Measurements from ENCODE around the gene ENHO. TPM values are rescaled to one million over a fixed set of nuclear protein-coding genes. Genes with fewer than 3 reads are reported as not detected.

The ENHO gene
- total and polyA plus RNA-seq, 2 of the 8 experiments (the other 6 are each of a cell fraction or from before 2014, with no cell fraction given) = 12.2 to 49.4 TPM

- Histone ChIP-seq H4K5ac (ENCODE audit: insufficient read length, low read depth, low read length) (no peak overlapping the region), H3K79me1 (ENCODE audit: low read depth, low read length) (no peaks in the 10 kb centered on the region), H2AFZ (ENCODE audit: low read length) (no peak overlapping the region), H3K36me3 (ENCODE audit: control insufficient read depth in 2 of 4, insufficient read depth in 4 of 4, low read length in 3 of 4) (no peaks in the 10 kb centered on the region), H2BK20ac (ENCODE audit: low read length) (no peak overlapping the region), H2BK5ac (ENCODE audit: low read depth, low read length) (no peak overlapping the region), H2BK120ac (replicated peaks; ENCODE audit: low read depth, low read length) (no peak overlapping the region), H3K4me1 (replicated peaks in 1 of 4; ENCODE audit: control insufficient read depth in 3 of 4, insufficient read depth in 4 of 4, low read length in 3 of 4) (peaks cover 9 to 42% (median 16%) of the 10 kb centered on the region in 4 experiments), H3K23ac (ENCODE audit: insufficient read length) (no peak overlapping the region), H2AK5ac (ENCODE audit: low read depth, low read length) (no peak overlapping the region), H3K14ac (ENCODE audit: insufficient read length) (no peak overlapping the region), H4K91ac (replicated peaks; ENCODE audit: insufficient read length, low read length) (no peak overlapping the region), H3K56ac (replicated peaks; ENCODE audit: insufficient read length, low read depth, low read length) (no peak overlapping the region), H4K8ac (ENCODE audit: extremely low read depth, insufficient read depth, low read length) (no peak overlapping the region), H3K23me2 (ENCODE audit: low read depth, low read length) (no peaks in the 10 kb centered on the region), H2BK12ac (ENCODE audit: low read depth, low read length) (peak overlapping the region; percentile 18; the same call in 1 of the 2 replicates), H3K9ac (replicated peaks in 1 of 4; ENCODE audit: extremely low read depth in 1 of 4, low read depth in 3 of 4, low read length in 3 of 4) (no peak overlapping the region), H2BK15ac (ENCODE audit: low read length) (peak overlapping the region; percentile 99), H3K27ac (ENCODE audit: low read depth, low read length) (no peak overlapping the region), H3K4me2 (ENCODE audit: insufficient read depth in 1 of 2, low read depth in 2 of 2, low read length in 2 of 2) (no peak overlapping the region), H3K4me3 (ENCODE audit: extremely low read depth in 1 of 4, insufficient read depth in 2 of 4, low read depth in 3 of 4, low read length in 4 of 4) (no peak overlapping the region), H3K79me2 (ENCODE audit: control insufficient read depth in 1 of 2, insufficient read depth in 2 of 2, low read length in 2 of 2) (no peaks in the 10 kb centered on the region), H3K9me3 (ENCODE audit: insufficient read depth in 2 of 2, low read depth in 1 of 2, low read length in 1 of 2) (no peaks in the 10 kb centered on the region), H3K27me3 (replicated peaks in 1 of 4; ENCODE audit: control insufficient read depth in 3 of 4, extremely low read depth in 1 of 4, insufficient read depth in 3 of 4, low read length in 3 of 4) (peaks cover 0 to 14% (median 9%) of the 10 kb centered on the region in 4 experiments; a peak in 5 of 7 replicates), H3K4ac (replicated peaks; ENCODE audit: insufficient read length, low read depth, low read length) (no peak overlapping the region), H3K18ac (ENCODE audit: extremely low read depth, low read length) (no peak overlapping the region), H4K20me1 (replicated peaks in 1 of 2; ENCODE audit: control insufficient read depth in 1 of 2, insufficient read depth in 2 of 2, low read length in 2 of 2) (no peaks in the 10 kb centered on the region)
- FAIRE-seq = no peak
- ChIA-PET POLR2A (ENCODE audit: partially characterized antibody) (interaction anchor here (1.2 to 2.2 kb wide), 5 partner anchors 9 to 77 kb away, joined by 3 to 7 read pairs (median 5); no protein-coding TSS in a partner anchor), CTCF (ENCODE audit: partially characterized antibody) (interaction anchor here (0.7 to 6.3 kb wide), 20 partner anchors 8 to 79 kb away, joined by 3 to 48 read pairs (median 4); no protein-coding TSS in a partner anchor)
- WGBS, 2 experiments (ENCODE audit: extremely low coverage in 1 of 2, insufficient coverage in 1 of 2, insufficient read length in 1 of 2, insufficient replicate concordance in 2 of 2, low coverage in 1 of 2, low lambda C conversion rate in 2 of 2, missing lambda C conversion rate in 1 of 2) = 82% methylated on average over 7 of the region's 7 CpGs; no CpG with 5 or more reads in 1 of the 2 experiments
- no peak for DNase-seq (ENCODE audit: low read depth in 1 of 2, low spot score in 2 of 2)
- no peak for TF ChIP-seq NRF1 (IDR thresholded peaks at IDR 0.05; ENCODE audit: low read depth, low read length)
- TF ChIP-seq, protein P1, sequence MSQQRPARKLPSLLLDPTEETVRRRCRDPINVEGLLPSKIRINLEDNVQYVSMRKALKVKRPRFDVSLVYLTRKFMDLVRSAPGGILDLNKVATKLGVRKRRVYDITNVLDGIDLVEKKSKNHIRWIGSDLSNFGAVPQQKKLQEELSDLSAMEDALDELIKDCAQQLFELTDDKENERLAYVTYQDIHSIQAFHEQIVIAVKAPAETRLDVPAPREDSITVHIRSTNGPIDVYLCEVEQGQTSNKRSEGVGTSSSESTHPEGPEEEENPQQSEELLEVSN (IDR thresholded peaks at IDR 0.05) = no peak
- TF ChIP-seq CBX8 (IDR thresholded peaks at IDR 0.05; ENCODE audit: borderline replicate concordance, low read depth, low read length) = no peak
- no peak for TF ChIP-seq RFX5 (IDR thresholded peaks at IDR 0.05; ENCODE audit: borderline replicate concordance, low read depth, low read length)
- no peak for TF ChIP-seq EZH2 (IDR thresholded peaks at IDR 0.05; ENCODE audit: low read depth, low read length, severe bottlenecking)
- no peak for TF ChIP-seq CEBPB (IDR thresholded peaks at IDR 0.05; ENCODE audit: low read depth, low read length)
- TF ChIP-seq, protein P2, sequence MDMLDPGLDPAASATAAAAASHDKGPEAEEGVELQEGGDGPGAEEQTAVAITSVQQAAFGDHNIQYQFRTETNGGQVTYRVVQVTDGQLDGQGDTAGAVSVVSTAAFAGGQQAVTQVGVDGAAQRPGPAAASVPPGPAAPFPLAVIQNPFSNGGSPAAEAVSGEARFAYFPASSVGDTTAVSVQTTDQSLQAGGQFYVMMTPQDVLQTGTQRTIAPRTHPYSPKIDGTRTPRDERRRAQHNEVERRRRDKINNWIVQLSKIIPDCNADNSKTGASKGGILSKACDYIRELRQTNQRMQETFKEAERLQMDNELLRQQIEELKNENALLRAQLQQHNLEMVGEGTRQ (IDR thresholded peaks at IDR 0.05; ENCODE audit: low read length) = no peak
- no peak for TF ChIP-seq ZNF274 (IDR thresholded peaks at IDR 0.05; ENCODE audit: borderline replicate concordance, extremely low read depth, low read length)
- TF ChIP-seq SIRT6 (IDR thresholded peaks at IDR 0.05; ENCODE audit: low read length) = no peak
- no peak for TF ChIP-seq NANOG (IDR thresholded peaks at IDR 0.05; ENCODE audit: insufficient read depth, low read depth, low read length, poor library complexity, severe bottlenecking)
- no peak for TF ChIP-seq KDM1A (IDR thresholded peaks at IDR 0.05; ENCODE audit: borderline replicate concordance, low read length)
Measured at GRCh38 chr9:34570809-34571480, 48.2 kb upstream of the ENHO start.
